ENCODE data around the gene NCOR1. TPM values are rescaled to one million over a fixed set of nuclear protein-coding genes. Genes with fewer than 3 reads are reported as not detected.

The NCOR1 gene
- total and polyA plus RNA-seq, 9 of the 15 experiments (the other 6 are each of a cell fraction or from before 2014, with no cell fraction given), result 20.2 to 66.5 (median 50.9) TPM

GRCh38 chr17:16215273-16215964 lies at the start of gene NCOR1 (continued):
- TF ChIP-seq ZBTB11 (CRISPR knock-in tag; IDR thresholded peaks at IDR 0.05) (peak; percentile 29 to 89 (median 44); a peak in 4 of 6 replicates), HMGXB4 (CRISPR knock-in tag; IDR thresholded peaks at IDR 0.05) (no peak), ZNF639 (CRISPR knock-in tag; conservative IDR thresholded peaks at IDR 0.05 in 1 of 2, IDR thresholded peaks at IDR 0.05 in 1 of 2) (peak in 1 of 2 experiments; percentile 31; a peak in 1 of 4 replicates), CXXC5 (CRISPR knock-in tag; IDR thresholded peaks at IDR 0.05) (peak; percentile 21), CTCFL (IDR thresholded peaks at IDR 0.05; ENCODE audit: borderline replicate concordance, insufficient read depth, low read depth, low read length, poor library complexity, severe bottlenecking) (no peak), BRD4 (IDR thresholded peaks at IDR 0.05) (peak; percentile 40; the same call in 1 of the 2 replicates), ZBED1 (IDR thresholded peaks at IDR 0.05) (peak; percentile 57; the same call in 1 of the 2 replicates), TCF3 (CRISPR knock-in tag; IDR thresholded peaks at IDR 0.05) (0 out of 2 replicates have a peak, but pooled peaks have one; percentile 10), BRF2 (IDR thresholded peaks at IDR 0.05; ENCODE audit: borderline replicate concordance, insufficient read depth, insufficient read length) (no peak), JUNB (CRISPR knock-in tag; conservative IDR thresholded peaks at IDR 0.05) (no peak), HSF4 (CRISPR knock-in tag; IDR thresholded peaks at IDR 0.05; ENCODE audit: borderline replicate concordance) (no peak), TBP (optimal IDR thresholded peaks at IDR 0.05; ENCODE audit: low read depth, low read length) (peak; percentile 86), MEIS2 (IDR thresholded peaks at IDR 0.05; ENCODE audit: partially characterized antibody) (no peak), XRCC3 (IDR thresholded peaks at IDR 0.05) (no peak)
